Activated CD8-positive, alpha-beta memory T cell treated with anti-CD3 and anti-CD28 coated beads, Interleukin-2, amount 50 U/mL, for 4 hours (primary cell): ENCODE results near the gene IRGQ.
"Not testable (repeated sequence)": the region's sequence is repeated elsewhere in the genome, so short reads cannot be mapped to it uniquely, and the experiment has no call there.

ENCODE experiments used
- DNase-seq: peaks from one replicate; pipeline ENCODE4 v3.0.0-alpha.2; 2020

Gene IRGQ

DNA sequence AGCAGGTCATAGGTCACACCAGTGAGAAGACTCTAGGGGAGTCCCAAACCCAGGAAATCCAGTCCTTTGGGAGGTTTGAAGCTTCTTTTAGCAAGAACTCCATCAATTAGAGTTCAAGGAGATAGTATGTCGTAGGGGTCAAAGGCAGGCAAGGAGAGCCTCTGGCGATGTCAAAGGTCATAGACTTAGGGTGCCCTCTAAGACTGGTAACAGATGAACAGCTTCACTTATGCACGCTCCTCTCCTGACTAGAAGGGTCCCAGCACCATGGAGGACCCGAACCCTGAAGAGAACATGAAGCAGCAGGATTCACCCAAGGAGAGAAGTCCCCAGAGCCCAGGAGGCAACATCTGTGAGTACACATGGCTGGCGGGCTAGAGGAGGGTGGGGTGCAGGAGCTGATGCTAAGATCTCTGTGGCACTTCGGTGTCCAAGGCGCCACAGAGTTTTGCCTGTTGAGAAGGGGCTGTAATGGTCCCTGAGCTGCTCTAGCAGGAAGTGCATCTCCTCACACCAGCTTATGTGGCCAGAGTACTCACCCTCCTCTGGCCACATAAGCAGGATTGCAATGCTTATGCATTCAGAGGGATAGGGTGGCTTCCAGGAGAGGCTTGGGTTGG is 1.0 kb upstream of the IRGQ start:
- no peak for DNase-seq

DNA sequence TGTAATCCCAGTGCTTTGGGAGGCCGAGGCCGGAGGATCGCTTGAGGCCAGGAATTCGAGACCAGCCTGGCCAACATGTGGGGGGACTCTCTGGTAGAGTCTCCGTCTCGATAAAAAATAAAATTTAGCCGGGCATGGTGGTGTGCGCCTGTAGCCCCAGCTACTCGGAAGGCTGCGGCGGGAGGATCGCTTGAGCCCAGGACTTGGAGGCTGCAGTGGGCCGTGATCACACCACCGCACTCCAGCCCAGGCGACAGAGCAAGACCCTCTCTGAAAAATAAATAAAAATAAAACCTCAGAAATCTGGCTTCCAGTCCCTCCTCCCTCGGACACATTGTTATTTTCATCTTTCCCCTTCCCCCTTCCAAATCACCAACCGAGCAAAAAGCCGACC is 332 bp downstream of the IRGQ start:
- no peak for DNase-seq

DNA sequence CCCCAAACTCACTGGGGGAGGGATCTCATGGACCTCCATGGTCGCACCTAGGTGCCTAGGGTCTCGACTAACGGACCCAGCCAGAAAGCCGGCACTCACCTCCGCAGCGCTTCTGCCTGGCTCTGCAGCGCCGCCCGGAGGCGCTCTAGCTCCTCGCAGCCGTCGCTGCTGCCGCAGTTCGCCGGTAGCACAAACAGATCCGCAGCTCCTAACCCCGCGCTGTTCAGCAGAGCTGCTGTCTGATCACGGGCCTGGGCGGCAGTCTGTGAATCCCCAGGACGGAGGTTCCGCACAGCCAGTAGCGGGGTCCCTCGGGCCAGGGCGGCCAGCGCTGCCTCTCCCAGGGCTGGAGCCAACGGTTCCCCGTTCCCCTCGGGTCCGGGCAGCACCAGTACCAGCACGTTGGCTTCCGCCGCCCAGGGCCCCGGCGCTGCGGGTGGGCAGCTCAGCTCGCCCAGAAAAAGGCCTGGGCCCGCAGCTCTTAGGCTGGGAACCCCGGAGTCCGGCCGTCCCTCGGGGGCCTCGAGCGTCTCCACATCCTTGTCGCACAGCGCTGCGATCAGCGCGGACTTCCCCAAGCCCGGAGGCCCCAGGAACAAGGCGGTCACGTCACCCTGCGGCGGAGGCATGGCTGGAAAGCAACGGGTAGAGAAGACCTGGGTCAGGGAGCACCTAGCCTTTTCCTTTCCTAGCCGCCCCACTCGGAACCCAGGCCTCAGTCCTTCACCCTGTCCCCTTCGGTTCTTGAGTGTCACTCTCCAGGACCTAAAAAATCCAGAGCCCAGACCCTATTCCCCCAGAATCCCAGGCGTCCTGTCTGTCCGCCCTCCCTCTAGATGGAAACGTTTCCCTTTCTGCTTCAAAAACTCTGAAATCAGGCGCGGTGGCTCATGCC is 977 bp downstream of the IRGQ start:
- peak; percentile 73 for DNase-seq

DNA sequence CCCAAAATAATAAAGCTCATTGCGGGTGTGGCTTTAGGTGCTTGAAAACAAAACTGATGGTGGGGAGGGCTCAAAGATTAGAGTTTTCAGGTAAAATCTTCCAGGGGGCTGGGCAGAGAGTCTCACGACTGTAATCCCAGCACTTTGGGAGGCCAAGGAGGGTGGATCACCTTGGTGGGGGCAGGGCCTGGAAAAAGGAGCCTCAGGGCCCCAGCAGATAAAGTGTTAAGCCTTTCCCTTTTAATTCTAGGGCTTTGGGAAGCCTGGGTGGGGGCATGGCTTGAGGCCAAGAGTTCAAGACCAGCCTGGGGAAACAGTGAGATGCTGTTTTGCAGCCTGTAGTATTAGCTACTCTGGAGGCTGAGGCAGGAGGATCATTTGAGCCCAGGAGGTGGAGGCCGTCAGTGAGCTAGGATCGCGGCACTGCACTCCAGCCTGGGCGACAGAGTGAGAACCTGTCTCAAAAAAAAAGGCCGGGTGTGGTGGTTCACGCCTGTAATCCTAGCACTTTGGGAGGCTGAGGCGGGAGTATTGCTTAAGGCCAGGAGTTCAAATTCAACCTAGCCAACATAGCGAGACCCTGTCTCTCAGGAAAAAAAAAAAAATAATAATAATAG is 1.7 kb downstream of the IRGQ start:
- DNase-seq: no peak

DNA sequence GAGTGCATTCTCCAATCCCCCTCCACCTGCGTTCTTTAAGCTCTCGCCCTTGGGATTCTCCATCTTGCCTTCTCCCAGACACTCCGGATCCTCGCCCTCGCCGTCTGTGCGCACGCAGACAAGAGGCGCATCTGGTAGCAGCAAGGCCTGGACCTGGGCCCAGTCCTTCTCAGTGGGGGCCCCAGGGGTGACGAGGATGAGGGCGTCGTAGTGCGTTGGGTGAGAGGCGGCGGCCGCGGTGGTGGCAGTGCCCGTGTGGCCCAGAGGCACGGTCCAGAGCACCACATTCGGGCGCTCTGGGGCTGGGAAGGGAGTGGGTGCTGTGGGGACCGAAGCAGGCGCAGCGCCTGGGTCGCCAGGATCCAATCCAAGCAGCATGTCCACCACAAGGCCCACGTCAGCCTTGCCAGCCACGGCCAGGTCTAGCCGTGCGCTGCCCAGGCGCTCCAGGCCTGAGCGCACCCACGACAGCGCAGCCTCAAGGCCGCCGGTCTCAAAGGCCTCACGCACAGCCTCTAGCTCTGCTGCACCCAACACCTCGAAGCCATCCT is 3.1 kb downstream of the IRGQ start:
- DNase-seq: no peak

DNA sequence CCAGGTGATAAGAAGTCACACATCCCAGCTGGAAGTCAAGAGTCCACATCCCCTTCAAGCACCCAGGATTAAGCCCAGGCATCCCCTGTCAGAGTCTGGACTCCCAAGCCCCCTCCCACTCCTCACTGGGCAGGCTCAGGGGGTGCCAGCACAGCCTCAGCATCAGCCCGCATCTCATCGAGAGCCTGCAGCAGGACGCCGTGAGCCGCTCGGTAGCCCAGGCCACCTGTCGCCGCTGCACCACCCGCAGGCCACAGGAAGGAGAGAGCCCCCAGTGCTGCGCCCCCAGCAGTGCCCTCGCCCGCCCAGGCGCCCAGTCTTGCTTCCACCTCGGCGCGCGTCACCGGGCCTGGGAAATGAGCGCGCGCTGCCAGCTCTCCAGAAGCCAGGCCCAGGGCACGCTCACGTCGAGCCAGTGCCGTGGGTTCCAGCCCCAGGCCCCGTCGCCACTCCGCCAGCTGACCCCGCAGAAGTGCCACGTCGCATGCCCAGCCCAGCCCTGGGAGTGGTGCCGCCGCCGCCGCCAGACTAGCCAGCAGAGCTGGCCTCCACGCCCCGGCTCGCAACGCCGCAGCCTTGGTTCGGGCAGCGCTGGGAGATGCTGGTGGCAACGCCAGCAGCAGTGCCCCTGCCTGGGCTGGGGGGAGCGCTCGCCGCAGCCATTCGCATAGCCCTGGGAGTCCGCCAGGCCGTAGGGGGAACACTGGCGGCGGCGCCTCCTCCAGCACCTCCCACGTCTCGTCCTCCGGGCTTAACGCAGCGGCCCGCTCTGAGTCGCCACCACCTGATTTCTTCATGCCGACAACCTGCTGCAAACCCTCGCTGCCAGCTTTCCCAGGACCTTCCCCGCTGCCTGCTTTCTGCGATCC is 3.8 kb downstream of the IRGQ start:
- no peak for DNase-seq

DNA sequence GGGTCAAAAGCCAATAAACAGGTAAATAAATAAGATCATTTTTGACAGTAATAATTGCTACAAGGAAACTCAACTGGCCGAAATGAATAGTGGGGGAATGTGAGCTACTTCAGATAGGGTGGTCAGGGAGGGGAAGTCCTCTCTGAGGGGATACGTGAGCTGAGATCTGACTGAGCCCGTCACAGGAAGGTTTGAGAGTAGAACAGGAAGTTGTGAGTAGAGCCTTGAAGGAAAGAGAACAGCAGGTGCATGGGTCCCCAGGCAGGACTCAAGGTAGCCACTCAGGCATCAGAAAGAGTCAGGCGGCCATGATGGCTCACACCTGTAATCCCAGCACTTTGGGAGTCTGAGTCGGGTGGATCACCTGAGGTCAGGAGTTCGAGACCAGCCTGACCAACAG is 6.3 kb downstream of the IRGQ start:
- DNase-seq: no peak

DNA sequence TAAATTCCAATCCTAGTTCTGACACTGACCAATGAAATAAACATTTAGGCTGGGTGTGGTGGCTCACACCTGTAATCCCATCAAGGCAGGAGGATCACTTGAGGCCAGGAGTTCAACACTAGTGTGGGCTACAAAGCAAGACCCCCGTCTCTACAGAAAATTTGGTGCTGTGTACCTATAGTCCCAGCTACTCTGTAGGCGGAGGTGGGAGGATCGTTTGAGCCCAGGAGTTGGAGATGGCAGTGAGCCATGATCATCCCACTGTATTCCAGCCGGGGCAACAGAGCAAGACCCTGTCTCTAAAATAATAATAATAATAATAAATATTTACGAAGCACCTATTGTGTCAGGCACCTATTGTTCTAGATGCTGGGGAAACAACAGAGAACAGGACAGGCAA is 6.7 kb downstream of the IRGQ start:
- DNase-seq: no peak

DNA sequence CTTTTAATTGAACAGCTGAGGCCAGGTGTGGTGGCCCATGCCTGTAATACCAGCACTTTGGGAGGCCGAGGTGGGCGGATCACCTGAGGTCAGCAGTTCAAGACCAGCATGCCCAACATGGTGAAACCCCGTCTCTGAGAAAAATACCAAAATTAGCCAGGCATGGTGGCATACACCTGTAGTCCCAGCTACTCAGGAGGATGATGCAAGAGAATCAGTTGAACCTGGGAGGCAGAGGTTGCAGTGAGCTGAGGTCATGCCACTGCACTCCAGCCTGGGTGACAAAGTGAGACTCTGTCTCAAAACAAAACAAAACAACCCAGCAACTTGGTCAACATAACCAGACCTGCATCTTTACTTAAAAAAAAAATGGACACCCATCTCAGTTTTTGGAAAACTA is 8.9 kb downstream of the IRGQ start:
- not testable (repeated sequence) for DNase-seq

DNA sequence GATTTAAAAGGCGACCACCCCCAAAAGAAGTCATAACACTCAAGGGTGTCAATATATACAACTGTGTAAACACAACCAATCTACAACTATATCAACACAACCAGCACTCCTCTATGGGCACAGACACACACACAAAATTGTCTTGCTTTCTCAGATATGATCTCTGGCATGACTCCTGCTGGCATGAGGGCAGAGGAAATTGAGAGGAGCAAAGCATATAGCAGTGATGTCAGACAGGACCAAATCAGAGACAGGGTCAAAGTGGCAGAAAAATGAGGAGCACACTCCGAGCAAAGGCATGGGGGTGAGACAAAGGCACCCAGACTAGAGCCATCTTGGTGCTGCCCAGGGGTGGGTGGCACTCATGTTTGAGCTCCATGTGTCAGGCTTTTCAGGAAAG is 9.6 kb downstream of the IRGQ start:
- DNase-seq: no peak

DNA sequence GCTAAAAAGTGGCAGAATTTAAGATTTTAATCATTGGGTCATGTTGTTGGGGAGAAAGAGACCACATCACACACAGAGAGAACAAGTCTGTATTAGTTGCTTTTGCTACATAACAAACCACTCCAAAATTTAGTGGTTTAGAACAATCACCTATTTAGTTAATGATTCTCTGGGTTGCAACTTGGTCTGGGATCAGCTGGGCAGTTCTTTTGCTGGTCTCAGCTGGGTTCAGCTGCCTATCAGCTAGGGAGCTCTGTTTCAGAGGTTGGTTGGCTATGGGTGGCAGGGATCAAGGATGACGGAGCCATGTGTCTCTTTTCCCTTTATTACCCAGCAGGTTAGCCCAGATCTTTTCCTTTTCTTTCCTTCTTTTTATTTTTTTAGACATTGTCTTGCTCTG is 11.4 kb downstream of the IRGQ start:
- no peak for DNase-seq

DNA sequence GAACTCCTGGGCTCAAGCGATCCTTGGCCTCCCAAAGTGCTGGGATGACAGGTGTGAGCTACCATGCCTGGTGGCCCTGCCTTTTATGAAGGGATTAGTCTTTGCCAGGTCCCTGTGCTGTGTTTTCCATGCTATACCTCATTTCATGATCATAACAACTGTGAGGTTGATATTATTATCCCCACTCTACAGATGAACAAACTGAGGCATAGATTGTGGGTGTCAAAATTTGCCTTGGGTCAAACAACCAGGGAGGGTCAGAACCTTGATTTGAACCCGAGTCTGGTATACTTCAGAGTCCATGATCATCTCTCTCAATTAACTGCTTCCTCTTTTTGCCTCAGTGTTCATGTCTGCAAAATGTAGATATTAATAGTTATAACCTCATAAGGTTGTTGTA is 13.4 kb downstream of the IRGQ start:
- DNase-seq: no peak

DNA sequence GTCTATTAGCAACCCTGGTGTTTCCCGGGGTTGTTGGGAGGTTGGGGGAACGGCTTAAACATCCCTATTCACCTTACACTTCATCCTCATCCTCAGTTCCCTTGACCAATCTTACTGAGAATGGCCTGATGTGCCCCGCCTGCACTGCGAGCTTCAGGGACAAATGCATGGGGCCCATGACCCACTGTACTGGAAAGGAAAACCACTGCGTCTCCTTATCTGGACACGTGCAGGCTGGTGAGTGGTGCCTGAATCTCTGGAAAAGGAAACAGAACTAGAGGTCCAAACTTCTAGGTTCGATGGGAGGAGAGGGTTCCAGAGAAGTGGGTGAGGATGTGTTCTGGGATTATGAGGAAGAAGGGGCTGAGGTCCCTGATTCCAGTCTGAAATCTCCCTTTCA is 14.5 kb downstream of the IRGQ start:
- DNase-seq: no peak

DNA sequence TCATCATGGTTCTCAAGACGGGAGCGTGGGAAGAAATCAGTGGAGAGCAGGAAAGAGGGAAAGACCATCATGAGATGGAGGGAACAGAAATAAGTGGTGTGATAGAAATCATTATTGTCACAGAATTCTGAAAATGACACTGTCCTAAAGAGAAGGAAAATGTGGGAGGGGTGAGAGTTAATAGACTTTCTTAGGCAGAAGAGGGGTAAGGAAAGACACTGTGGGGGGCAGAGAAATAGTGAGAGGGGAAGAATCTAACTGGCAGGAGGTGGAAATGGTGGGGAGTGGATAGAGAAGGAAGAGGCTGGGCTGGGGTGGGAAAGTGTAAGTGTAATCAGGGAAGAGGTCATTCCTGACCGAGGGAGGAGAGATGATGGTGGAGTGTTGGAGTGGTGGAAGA is 17.1 kb downstream of the IRGQ start:
- DNase-seq: no peak

DNA sequence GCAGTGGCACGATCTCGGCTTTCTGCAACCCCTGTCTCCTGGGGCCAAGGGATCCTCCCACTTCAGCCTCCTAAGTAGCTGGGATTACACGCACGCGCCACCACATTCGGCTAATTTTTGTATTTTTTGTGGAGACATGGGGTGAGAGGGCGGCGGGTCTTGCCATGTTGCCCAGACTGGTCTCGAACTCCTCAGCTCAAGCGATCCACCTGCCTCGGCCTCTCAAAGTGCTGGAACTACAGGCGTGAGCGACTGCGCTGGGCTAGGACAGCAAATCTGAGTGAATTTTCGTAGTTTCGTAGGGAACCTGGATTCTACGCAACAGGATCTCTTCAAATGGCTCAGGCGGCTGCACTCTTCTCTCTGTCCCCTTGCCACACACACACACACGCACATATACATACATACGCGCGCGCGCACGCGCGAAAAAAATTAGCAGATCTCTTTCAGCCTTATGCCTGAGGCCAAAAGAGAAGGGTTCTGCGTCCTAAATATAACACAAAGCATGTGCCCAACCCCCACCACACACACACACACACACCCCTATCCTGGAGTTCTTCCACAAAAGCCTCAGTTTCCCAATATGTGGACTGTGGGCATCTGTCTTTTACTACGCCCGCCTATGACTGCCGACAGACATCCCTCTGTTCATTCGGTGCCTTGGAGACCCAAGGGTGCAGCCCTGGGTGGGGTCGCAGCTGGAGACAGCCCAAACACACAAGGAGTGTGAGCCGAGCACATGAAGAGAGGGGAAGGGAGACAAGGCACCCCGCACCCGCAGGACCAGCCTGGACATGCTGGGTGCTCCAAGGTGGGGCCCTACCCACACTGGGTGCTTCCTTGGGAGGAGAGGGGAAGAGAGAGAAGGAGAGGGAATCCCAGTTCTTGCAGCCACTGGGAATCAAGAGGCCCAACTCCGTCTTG is 19.7 kb downstream of the IRGQ start:
- DNase-seq: no peak

DNA sequence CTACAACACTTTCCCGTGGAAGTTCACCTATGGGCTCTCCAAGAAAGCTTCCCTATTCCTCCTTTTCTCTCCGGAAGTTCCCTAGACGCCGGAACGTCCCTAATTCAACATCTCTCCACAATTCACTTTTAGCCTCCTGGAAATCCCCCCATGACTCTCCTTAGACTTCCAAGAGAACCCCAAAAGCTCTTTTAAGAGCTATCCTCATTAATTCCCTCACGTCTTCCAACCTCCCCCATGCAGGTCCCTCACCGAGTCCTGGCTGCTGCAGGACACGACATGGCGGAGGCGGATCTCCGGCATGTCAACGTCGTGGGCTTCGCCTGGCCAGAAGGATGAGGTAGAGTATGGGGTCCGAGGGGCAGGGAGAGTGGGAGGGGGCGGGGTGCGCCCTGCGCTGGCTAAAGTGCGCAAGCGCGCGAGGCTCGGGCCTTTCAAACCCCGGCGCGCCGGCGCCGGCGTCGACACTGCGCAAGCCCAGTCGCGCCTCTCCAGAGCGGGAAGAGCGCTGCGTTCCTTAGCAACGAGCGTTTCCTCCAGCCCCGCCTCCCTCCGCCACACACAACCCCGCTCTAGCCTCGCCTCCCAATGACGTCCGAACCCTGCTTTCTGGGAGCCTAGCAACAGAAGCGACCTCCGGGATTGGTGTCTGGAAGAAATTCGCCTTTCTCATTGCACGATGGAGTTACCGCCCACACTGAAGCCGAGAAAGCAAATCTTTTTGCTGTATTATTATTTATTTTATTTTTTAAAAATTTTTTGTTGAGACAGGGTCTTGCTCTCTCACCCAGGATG is 20.6 kb downstream of the IRGQ start, which contains the start of the genes PINLYP and XRCC1:
Gene PINLYP (plus strand): TSS at position 646 of the 795 bp plus-strand sequence. CDS start 1,391 bp downstream, outside the sequence.
Gene XRCC1 (minus strand): TSS at position 372 of the 795 bp plus-strand sequence. CDS start 69 bp downstream, at position 303.
- DNase-seq: peak; percentile 94

DNA sequence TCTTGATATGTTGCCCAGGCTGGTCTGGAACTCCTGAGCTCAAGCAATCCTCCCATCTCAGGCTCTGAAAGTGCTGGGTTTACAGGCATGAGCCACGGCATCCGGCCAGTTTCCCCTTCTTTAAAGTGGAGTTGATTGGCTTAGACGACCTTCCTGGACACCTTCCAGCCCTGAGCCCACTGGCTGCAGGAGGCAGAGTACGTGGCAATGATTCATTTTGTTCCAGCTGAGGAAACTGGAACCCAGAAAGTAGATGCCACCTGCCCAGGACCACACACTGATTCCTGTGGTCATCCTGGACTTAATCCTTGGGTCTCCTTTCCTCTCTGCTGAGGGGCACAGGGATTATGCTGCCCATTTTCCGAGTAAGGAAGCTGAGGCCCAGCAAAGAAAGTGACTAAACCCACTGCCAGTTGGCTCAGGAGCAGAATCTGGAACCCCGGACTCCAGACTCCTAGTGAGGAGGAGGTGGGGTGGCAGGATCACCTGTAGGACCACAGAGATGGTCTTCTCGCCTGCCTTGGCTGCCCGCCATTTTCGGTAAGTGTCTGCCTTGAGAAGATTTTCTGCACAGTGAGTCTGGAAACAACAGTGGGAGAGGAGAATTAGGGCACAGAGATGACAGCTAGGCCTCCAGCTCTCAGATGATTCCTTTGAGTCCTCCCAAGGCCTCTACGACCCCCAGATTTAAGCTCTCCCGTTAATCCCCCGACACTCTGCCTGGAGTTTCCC is 21.3 kb downstream of the IRGQ start:
- no peak for DNase-seq

DNA sequence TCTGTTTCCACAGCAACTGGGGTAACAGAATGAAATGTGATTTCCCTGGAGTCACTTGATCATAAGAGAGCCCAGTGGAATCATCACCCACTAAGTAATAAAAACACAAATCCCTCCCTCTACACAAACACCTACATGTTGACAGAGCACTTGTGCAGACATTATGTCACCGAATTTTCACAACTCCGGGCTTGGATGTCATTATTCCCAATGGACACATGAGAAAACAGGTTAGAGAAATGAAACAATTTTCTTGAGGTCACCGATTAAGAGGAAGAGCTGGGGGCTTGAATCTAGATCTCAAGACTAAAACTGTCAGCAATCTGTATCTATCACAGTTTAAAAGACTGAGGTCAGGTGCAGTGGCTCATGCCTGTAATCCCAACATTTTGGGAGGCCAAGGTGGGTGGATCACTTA is 23.8 kb downstream of the IRGQ start:
- DNase-seq: no peak

DNA sequence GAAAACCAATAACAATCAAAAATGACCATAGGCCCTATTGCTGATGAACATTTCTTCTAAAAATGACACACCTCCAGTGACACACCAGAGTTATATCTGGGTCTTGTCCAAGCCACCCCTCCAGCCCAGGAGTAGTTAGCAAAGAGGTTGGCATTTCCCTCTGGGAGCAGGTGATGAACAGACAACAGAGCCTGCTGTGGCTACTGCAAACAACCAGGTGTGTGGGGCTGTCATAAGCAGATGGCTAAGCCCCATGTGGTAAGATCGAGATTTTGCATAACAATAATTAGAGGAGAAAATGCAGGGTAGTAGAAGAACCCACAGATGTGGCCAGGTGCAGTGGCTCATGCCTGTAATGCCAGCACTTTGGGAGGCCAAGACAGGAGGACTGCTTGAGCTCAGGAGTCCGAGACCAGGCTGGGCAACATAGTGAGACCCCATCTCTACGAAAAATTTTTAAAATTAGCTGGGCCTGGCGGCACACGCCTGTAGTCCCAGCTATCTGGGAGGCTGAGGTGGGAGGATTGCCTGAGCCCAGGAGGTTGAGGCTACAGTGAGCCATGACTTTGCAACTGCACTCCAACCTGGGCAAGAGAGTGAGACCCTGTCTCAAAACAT is 25.7 kb downstream of the IRGQ start:
- no peak for DNase-seq
